Thymus (tissue), 11 donors: ENCODE results near the gene C2orf92. TPM values are rescaled to one million over a fixed set of nuclear protein-coding genes. Genes with fewer than 3 reads are reported as not detected.

Experiments
- DNase-seq, 9 donors: peaks; one replicate each; pipeline ENCODE4 v3.0.0-alpha.2; 2013; ENCODE audit warnings: low spot score in 9 of 9, low read depth in 6 of 9, missing footprints in 1 of 9
- H3K27ac ChIP-seq, 2 donors: one replicate each; pipeline ENCODE4 v1.5.1; 2013; ENCODE audit warnings: control low read depth in 1 of 2, low read depth in 1 of 2, low read length in 1 of 2, mild to moderate bottlenecking in 1 of 2, moderate library complexity in 1 of 2
- H3K27me3 ChIP-seq, 2 donors: one replicate each; pipeline ENCODE4 v1.5.1; 2013; ENCODE audit warnings: low read length in 1 of 2; ENCODE audit not compliant: control insufficient read depth in 2 of 2, insufficient read depth in 1 of 2
- H3K36me3 ChIP-seq, 2 donors: one replicate each; pipeline ENCODE4 v1.5.1; 2013; ENCODE audit warnings: low read length in 1 of 2, mild to moderate bottlenecking in 1 of 2, moderate library complexity in 1 of 2; ENCODE audit not compliant: control insufficient read depth in 2 of 2, insufficient read depth in 2 of 2
- H3K4me1 ChIP-seq, 2 donors: one replicate each; pipeline ENCODE4 v1.5.1; 2013; ENCODE audit warnings: low read length in 2 of 2; ENCODE audit not compliant: control insufficient read depth in 2 of 2, insufficient read depth in 2 of 2
- H3K4me3 ChIP-seq, 2 donors: one replicate each; pipeline ENCODE4 v1.5.1; 2013; ENCODE audit warnings: low read length in 2 of 2, control low read depth in 1 of 2, mild to moderate bottlenecking in 1 of 2
- H3K9me3 ChIP-seq, 2 donors: one replicate each; pipeline ENCODE4 v1.5.1; 2013; ENCODE audit warnings: low read length in 1 of 2, mild to moderate bottlenecking in 1 of 2; ENCODE audit not compliant: control insufficient read depth in 2 of 2, insufficient read depth in 1 of 2
- WGBS: extraction: QIAGEN DNeasy Blood & Tissue Kit; methylation state at CpG from one replicate; pipeline ENCODE4 v1.1.7; 2013; 5-methylcytosine and 5-hydroxymethylcytosine counted together
- polyA plus RNA-seq: library from polyadenylated mRNA; stranded (reverse); fragments of 200-250 nt; gene quantifications from one replicate; pipeline ENCODE4 v1.2.3, GENCODE V29; 2013
- total RNA-seq: library from RNA; stranded (reverse); fragments of 120-200 nt; gene quantifications from one replicate; pipeline ENCODE4 v1.2.4, GENCODE V29; 2013
- donor health status: healthy.

The C2orf92 gene
- total and polyA plus RNA-seq, 2 donors: 2.9 to 13.1 TPM

GRCh38 chr2:97714950-97715652, 45.6 kb downstream of the C2orf92 start:
- Histone ChIP-seq H3K27me3 (no peaks in the 10 kb centered on the region), H3K36me3 (peaks cover 36 to 43% of the 10 kb centered on the region in 2 donors), H3K4me3 (peak overlapping the region; percentile 64 to 82), H3K27ac (peak overlapping the region; percentile 85 to 92), H3K9me3 (no peaks in the 10 kb centered on the region), H3K4me1 (peaks cover 70 to 89% of the 10 kb centered on the region in 2 donors)
- WGBS: 90% methylated on average over 13 of the region's 13 CpGs
- no peak for DNase-seq

DNA sequence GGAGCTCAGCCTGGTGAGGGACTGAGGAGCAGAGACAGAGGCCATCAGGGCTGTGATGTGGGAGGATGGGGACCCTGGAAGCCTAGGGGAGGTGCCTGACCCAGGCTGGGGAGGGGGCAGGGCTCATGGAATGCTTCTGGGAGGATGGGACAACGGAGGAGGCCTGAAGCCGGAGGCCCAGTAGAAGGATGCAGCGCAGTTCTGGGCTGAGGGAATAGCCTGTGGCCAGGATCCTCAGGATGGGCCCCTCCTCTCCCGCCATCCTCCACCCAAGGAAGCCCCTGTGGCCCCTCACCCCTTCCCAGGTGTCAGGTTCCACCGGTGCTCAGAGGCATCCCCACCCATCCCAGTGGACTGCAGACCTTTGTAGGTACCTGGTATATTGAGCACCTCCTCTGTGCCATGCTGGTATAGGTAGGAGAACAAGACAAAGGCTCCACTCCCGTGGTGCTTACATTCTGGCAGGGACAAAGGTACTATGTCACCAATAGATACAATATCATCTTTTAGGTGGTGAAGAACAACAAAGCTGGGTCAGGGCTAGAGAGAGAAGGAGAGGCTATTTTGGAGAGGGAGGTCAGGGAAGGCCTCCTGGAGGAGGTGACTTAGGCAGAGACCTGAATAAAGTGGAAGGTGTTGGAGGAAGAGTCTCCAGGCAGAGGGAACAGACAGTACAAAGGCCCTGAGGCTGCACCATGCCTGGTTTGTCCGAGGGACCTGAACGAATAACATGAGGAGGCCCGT, 46.6 kb downstream of the C2orf92 start:
- H3K27ac ChIP-seq: peak overlapping the region in 1 of 2 donors; percentile 7
- no peaks in the 10 kb centered on the region for H3K27me3 ChIP-seq
- DNase-seq: no peak
- WGBS: 90% methylated on average over 9 of the region's 9 CpGs
- H3K9me3 ChIP-seq: no peaks in the 10 kb centered on the region
- H3K36me3 ChIP-seq: peaks cover 42 to 51% of the 10 kb centered on the region in 2 donors
- H3K4me1 ChIP-seq: peaks cover 68 to 86% of the 10 kb centered on the region in 2 donors
- H3K4me3 ChIP-seq: peak overlapping the region; percentile 18 to 64

- Histone ChIP-seq H3K9me3 (no peaks in the 10 kb centered on the region), H3K4me1 (peaks cover 61 to 78% of the 10 kb centered on the region in 2 donors), H3K27ac (peak overlapping the region; percentile 46 to 91), H3K27me3 (no peaks in the 10 kb centered on the region), H3K4me3 (peak overlapping the region in 1 of 2 donors; percentile 33), H3K36me3 (peaks cover 42 to 53% of the 10 kb centered on the region in 2 donors)
- no peak for DNase-seq
- WGBS: 89% methylated on average over 21 of the region's 21 CpGs
These were observed 47.4 kb downstream of the C2orf92 start for GRCh38 chr2:97716695-97717612.

- peaks cover 55 to 75% of the 10 kb centered on the region in 2 donors for H3K4me1 ChIP-seq
- no peak for DNase-seq
- H3K27me3 ChIP-seq: no peaks in the 10 kb centered on the region
- peak overlapping the region; percentile 33 to 34 for H3K4me3 ChIP-seq
- no peaks in the 10 kb centered on the region for H3K9me3 ChIP-seq
- H3K27ac ChIP-seq: peak overlapping the region; percentile 85 to 91
- H3K36me3 ChIP-seq: peaks cover 42 to 57% of the 10 kb centered on the region in 2 donors
- WGBS: 55% methylated on average over 3 of the region's 3 CpGs
These were observed 48.1 kb downstream of the C2orf92 start for GRCh38 chr2:97717613-97717995.

DNA sequence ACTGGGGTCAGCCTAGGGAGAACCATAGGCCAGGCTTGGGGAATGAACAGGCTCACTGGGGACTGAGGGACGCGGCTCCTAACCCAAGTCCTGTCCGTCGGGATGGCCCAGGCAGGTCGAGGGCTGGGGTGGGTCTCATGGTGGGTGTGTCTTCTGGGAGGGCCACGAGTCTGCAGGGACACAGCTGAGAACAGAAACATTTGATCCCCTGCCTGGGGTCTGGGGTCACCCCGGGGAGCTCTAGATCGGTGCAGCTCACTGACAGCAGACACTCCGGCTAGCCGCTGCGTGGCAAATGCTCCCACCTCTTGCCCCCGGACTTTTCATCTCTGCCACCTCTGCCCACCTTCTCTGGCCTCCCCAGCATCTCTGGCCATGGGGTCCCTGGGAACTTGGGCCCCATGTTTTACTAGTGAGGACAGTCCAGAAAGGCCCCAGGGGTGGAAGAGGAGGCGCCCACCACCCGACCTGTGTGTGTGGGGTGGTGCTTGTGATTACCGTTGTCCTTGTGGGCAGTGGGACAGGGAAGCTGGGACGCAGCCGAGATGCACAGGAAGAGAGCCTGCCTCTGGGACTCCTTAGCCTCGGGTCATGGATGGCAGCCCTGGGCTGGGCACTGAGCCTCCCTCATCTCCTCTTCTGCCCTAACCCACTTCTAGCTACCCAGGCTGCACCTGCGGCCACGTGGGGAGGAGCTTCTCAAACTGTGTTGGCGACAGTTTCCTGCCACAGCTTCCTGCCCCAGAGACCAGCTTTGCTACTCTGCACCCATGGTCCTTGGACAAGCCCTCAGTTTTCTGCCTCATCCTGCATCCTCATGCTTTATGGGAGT, 48.8 kb downstream of the C2orf92 start:
- peak overlapping the region; percentile 33 to 34 for H3K4me3 ChIP-seq
- H3K9me3 ChIP-seq: no peaks in the 10 kb centered on the region
- peak in 7 of 9 donors; percentile 52 to 90 (median 77) for DNase-seq

GRCh38 chr2:97718942-97719341, 49.4 kb downstream of the C2orf92 start:
- DNase-seq: no peak
- peaks cover 53 to 65% of the 10 kb centered on the region in 2 donors for H3K36me3 ChIP-seq
- no peaks in the 10 kb centered on the region for H3K27me3 ChIP-seq
- 3% methylated on average over 3 of the region's 3 CpGs for WGBS
- peak overlapping the region; percentile 33 to 34 for H3K4me3 ChIP-seq
- peak overlapping the region; percentile 85 to 91 for H3K27ac ChIP-seq
- H3K9me3 ChIP-seq: no peaks in the 10 kb centered on the region
- peaks cover 47 to 66% of the 10 kb centered on the region in 2 donors for H3K4me1 ChIP-seq

More for the DNA sequence above, 48.8 kb downstream of the C2orf92 start:
- H3K27ac ChIP-seq: peak overlapping the region; percentile 85 to 91
- no peaks in the 10 kb centered on the region for H3K27me3 ChIP-seq
- peaks cover 46 to 59% of the 10 kb centered on the region in 2 donors for H3K36me3 ChIP-seq
- WGBS: 51% methylated on average over 21 of the region's 21 CpGs
- peaks cover 49 to 68% of the 10 kb centered on the region in 2 donors for H3K4me1 ChIP-seq

DNA sequence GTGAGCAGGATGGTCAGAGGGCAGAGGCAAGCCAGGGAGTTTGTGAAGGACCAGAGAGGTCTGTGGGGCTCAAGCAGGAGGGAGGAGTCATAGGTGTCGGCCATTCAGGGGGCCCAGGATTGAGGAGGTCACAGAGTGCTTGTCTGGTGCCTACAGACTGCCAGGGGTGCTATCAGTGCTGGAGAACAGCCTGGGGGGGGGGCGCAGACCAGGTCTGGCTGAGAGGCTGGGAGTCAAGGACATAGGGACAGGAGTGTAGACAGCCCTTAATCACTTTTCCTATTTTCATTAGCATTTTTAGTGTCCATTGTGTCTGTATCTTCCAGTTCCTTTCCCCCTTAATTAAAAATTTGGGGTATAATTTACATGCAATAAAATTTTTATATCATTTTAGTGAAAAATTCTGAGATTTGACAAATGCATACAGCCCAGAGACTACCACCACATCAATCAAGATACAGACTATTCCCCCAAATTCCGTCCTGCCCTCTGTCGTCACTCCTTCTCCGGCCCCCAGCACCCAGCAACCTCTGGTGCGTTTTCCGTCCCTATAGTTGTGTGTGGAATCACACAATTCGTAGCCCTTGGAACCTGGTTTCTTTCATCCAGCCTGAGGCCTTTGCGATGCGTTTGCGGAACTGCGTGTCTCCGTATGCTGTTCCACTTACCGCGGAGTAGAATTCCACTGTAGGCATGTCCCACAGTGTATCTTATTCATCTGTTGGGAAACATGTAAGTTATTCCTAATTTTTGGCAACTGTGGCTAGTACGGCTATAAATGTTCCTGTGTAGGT, 50.0 kb downstream of the C2orf92 start:
- Histone ChIP-seq H3K27me3 (no peaks in the 10 kb centered on the region), H3K27ac (peak overlapping the region; percentile 85 to 91), H3K36me3 (peaks cover 58 to 67% of the 10 kb centered on the region in 2 donors), H3K4me3 (peak overlapping the region; percentile 33 to 34), H3K4me1 (peaks cover 47 to 62% of the 10 kb centered on the region in 2 donors), H3K9me3 (no peaks in the 10 kb centered on the region)
- no peak for DNase-seq
- WGBS: 91% methylated on average over 16 of the region's 16 CpGs
